NOMO-1 treated with dmso at 0.1 percent for 144 hours (cell line): ENCODE data around the gene DOCK1.

Source experiments
- DNase-seq: peaks from one replicate; lab custom pipeline; 2025; ENCODE audit not compliant: unreplicated experiment; lab: John Stamatoyannopoulos, UW

Gene DOCK1

DNA sequence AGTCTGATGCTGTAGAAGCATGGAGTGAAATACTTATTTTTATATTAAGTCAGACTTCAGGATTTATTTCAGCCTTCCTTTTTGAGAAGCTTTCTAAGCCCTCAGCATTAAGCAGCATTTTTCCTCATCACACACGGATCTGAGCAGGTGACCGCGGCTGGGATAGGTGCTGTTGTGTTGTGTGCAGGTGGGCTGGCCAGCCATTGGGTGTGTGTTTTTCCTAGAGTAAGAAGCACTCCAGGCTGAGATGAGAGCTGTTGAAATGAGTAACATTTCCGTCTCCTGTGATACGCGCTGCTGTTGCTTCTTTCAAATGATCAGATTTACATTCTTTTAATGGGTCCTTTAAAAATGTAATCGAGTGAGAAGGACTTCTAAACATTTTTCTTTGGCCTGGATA, 227.2 kb downstream of the DOCK1 start:
- no peak for DNase-seq

GRCh38 chr10:127133225-127133624, 228.0 kb downstream of the DOCK1 start:
- no peak for DNase-seq

- DNase-seq: no peak
These were observed 228.7 kb downstream of the DOCK1 start for GRCh38 chr10:127133672-127134500.

DNA sequence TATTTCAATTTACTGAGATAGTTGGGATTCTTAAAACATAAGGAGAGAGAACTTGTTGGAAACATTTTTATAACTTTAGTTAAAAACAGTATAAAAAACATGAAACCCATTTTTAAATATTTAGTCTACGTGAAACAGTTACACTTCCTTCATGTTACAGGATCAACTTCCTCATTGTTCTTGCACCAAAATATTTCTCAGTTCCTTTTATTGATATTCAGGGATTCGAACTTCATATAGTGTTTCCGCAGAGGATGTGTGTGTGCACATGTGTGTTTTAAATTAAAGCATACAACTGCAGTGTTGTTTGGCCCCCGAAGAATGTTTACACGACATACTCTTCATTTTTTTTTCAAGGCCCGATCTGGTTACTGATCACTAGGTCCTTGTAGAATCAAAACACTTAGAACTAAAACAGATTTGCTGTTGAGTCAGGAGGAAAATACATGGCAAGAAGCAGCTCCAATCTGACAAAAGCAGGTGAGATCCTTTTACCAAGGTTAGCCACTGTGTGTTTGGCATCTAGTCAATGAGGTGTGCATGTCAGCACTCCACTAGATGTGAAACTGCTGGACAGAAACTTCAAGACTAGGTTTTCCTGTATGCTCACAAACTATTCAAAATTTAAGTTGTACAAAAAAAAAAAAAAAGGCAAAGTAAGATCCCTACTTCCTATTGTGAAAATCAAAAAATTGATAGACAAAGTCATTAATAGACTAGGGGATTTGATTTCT, 230.8 kb downstream of the DOCK1 start:
- no peak for DNase-seq

- no peak for DNase-seq
These were observed 232.2 kb downstream of the DOCK1 start for GRCh38 chr10:127137391-127137790.

DNA sequence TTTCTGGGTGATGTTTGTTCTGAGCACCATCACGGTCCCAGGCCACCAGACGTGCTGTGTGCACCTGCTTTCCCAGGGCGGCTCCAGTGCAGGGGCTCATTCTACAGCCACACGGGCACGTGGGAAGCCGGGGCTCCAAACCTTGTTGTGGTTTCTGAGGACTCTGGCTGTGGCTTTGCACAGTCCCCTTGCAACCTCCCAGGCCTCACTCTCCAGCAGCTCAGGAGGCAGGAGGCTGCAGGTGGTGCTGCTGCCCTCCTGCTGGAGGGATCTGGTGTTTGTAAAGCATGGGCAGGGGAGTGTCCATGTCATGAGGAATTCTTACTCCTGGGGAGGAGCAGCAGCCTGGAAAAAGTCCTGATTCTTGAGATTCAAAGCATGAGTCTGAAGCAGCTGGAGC, 236.9 kb downstream of the DOCK1 start:
- DNase-seq: no peak

- no peak for DNase-seq
These were observed 237.6 kb downstream of the DOCK1 start for GRCh38 chr10:127142856-127143255.

DNA sequence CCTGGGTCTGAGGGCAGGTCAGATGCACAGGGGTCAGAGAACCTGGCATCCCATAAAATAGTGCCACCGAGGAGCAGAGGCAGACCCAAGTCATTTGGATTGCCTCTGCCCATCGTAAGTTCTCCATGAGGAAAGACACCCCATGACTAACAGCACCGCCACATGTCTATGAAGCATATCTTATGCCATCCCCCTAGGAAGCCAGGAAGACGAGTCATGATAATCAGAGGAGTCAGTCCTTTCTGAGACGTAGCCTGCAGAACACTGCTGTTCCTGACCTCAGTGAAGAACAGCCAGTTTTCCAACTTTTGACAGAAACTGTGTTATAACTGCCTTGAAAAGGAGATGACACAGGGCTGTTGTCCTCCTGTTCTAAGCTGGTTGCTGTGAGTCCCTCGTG, 239.9 kb downstream of the DOCK1 start:
- DNase-seq: no peak

DNA sequence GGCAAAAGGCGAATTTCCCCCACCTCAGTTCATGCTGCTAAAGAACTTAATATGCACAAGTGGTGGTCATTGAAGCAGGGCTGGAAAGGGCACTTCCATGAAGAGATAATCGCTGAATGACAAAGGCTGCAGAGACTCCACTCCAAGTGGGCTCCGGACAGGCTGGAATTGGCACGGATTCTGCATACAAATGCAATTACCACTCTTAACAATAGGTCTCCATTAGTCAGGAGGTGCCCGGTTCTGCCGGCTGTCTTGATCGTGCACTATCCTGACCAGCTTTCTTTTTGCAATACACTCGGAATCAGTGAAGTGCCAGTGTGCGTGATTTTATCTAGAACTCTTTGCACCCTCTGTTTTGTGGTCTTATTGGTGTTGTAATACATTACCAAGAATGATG, 241.4 kb downstream of the DOCK1 start:
- DNase-seq: no peak

GRCh38 chr10:127148066-127148932, 243.1 kb downstream of the DOCK1 start:
- no peak for DNase-seq

DNA sequence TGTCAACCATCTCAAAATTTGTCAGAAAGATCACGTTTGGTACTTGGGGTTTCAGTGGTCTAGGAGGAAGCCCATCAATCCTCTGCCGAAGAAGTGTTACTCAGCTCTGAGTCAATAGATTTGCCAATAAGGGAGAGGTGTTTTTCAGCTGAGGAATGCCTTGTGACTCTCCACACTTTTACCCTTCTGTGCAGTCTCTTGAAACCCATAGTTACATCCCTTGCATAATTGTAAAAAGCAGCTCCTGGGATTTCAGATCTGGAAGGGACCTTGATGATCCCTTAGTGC, 243.6 kb downstream of the DOCK1 start:
- DNase-seq: no peak

DNA sequence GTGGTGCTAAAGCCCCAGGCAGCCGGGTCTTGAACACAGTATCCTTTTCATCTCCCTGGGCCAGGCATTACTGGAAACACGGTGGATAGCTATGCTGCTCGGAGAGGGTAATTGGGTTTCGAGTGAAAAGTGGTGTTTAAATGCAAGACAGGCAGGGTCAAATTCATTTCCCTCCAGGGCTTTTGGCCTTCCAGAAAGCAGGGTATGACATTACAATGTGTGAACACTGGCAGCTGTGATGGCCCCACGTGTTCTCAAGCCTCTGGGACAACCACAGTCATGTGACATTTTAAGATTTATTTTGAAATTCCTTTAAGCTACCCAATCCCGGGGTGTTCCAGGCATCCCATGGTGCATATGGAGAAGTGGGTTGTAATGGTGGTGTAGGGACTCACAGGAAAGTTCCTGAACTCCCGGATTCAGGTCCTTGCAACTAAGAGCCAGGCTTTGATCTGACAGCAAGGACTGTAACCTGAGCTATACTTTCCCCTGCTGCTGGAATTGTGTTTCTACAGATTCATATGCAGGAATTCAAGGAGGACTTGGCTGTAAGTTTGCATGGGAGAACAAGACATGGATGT, 244.4 kb downstream of the DOCK1 start:
- no peak for DNase-seq

- DNase-seq: no peak
These were observed 244.9 kb downstream of the DOCK1 start for GRCh38 chr10:127150136-127150535.

GRCh38 chr10:127151541-127151940, 246.3 kb downstream of the DOCK1 start:
- no peak for DNase-seq

DNA sequence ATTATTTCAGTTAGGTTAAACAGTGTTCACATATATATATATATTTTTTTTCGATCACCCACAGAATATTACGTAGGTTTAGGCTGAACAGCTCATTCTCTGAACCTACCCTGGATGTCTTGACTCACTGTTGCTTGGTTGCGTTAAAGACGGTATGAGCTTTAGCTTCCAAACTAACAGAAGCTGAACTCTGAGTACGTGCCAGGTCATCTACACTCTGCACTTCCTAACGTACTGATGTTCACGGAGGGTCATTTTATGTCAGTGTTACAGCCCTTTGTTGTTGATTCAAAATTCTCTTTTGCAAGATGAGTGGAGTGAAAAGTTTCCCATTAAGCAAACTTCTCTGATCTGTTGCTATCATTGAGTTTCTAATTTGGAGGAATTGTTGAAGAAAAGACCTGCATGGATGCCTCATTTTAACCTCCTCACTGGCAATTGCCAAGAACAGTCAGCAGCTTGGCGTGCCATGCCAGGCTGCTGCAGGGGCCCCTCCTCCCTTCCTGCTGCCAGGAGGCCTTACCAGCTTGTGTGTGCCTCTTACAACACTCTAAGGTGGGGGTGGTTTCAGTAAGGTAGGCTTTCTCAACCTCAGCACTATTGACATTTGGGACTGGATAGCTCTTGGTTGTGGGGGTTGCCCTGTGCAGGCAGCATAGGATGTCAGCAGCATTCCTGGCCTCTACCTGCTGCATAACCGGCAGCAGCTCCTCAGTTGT, 246.9 kb downstream of the DOCK1 start:
- DNase-seq: no peak

- no peak for DNase-seq
These were observed 248.0 kb downstream of the DOCK1 start for GRCh38 chr10:127153181-127153580.

DNA sequence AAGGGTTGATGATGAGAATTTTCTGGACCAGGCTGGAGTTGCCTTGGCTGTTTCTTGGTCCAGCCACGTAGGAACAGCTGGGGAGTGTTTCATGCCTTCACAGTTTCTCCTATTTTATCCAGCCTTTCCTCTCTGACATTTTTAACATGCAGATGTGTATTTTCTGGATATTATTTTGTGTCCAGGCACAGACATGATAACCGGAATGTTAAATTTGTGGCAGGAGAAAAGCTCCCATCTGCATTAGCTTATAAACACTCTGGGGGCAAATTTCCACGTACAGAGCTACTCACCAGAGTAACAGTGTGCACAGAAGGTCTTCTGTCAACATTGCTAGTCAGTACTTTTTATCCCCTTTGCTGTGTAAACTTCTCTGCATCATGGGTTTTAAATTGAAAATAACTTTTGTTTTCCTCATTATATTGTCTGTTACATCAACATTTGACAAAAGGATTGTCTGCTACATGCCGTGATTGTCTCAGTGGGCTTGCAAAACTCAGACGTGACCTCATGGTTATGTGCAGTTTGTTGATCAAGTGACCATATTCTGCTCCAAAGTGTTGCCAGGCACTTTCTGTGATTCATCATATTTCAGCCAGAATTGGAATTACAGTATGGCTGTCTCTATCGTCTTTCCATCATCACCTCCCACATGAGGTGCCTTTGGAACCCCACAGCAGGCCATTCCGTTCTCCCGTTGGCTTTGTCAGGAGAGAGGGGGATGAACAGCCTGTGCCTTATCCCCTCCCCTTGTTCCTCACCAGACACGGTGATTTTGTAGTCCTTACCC, 249.8 kb downstream of the DOCK1 start:
- no peak for DNase-seq

GRCh38 chr10:127157089-127157488, 251.9 kb downstream of the DOCK1 start:
- no peak for DNase-seq

DNA sequence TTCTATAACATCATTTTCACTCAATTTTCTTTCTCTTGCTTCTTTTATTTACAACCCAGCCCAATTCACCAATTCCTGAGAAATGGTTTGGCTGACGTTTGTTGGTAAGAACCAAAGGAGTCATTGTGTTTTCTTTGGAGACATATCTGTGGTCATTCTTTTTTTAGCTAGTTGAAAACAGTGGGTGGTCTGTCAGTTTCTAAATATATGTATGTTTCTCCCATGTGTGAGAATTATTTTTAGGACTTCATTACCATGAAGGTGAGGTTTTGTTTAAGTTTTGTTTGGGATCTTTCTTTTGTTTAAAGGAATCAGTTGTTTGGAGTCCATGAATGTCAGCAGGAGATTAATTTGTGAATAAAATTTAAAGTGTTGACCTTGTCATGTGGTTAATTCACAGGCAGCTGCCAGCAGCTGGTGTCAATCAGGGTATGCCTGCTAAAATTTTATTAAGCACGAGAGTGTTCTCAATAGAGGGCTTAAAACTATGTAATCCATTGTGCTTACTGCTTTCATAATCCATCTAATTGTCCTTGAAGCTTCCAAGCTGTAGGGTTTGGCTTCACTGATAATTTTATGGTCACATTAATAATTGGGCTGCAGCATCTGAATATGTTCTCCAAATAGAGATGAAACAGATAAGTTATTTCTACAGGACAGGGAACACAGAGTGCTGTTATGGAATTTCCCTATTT, 252.4 kb downstream of the DOCK1 start:
- DNase-seq: no peak
